CD4-positive, alpha-beta T cell treated with Interleukin-17A for 1 hour (primary cell): ENCODE data around the gene FAM162A.
A peak's percentile ranks its signal among the peaks of the same experiment; 100 is the strongest.
"Not testable (repeated sequence)": the region's sequence is repeated elsewhere in the genome, so short reads cannot be mapped to it uniquely, and the experiment has no call there.

Source experiments
- DNase-seq: peaks from one replicate; pipeline ENCODE4 v3.0.0-alpha.2; 2020

FAM162A gene

DNA sequence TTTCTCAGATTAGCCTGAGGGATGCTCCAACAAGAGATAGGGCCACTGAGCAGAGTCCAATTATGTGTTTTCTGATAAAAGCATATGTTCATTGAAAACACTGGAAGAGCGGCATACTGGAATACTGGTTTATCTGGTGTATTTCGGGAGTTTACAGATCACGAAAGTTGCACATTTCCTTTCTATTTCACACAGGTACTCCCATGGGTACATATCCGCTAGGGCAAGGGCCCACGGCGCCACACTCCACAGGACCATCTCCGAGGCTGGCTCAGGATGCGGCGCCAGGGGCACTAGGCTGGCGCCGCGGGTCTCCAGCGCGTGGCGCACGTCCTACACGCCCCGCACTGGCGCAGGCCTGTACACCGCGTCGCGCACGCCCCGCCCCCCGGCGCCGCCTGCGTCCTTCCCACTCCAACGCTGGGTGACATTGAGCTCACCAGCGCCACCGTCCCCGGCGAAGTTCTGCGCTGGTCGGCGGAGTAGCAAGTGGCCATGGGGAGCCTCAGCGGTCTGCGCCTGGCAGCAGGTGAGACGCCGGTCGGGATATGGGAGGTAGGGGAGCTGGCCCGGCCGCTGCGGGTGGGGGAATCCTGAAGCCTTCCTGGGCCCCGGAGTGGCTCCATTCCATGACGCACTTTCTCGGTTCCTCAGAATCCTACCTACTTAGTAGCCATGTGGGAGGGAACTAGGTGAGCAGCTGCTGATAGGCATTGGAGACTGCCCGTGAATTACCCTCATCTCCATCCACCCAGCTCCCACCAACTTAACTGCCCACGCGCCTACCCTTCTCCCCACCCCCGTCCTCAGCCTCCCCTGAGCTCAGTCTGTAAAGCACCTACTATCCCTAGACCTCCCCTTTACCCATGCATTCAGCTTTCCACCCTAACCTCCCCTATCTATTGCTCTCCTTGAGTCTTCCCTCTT lies at the start of gene FAM162A:
Gene FAM162A, plus strand, starts transcription at position 412 of the 927 bp plus-strand sequence. Its CDS starts 84 bp downstream, at position 496.
- DNase-seq = peak; percentile 92

DNA sequence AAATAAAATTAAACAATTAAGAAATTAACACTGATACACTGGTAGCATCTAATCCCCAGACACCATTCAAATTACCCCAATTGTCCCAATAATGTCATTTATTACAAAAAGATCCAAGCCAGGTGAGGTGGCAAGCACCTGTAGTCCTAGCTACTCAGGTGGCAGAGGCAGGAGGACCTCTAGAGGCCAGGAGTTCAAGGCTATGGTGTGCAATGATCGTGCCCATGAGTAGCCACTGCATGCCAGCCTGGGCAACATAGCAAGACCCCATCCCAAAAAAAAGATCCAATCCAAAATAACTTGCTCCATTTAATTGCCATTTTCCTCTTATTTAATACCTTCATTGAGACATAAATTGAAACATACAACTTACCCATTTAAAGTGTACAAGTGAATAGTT lies 41.2 kb upstream of the FAM162A start:
- DNase-seq = no peak

DNA sequence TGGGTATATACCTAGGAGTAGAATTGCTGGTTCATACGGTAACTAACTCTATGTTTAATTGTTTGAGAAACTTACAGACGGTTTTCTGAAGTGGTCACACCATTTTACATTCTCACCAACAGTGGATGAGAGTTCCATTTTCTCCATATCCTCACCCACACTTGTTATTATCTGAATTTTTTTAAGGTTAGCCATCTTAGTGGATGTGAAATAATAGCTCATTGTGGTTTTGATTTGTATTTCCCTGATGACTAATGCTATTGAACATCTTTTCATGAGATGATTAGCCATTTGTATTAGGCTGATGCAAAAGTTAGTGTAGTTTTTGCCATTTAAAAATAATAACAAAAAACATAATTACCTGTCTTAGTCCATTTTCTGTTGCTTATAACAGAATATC lies 40.3 kb upstream of the FAM162A start:
- no peak for DNase-seq

- no peak for DNase-seq
Observed at GRCh38 chr3:122349171-122349570, 34.8 kb upstream of the FAM162A start.

- DNase-seq = no peak
Observed at GRCh38 chr3:122350814-122351418, 33.1 kb upstream of the FAM162A start.

DNA sequence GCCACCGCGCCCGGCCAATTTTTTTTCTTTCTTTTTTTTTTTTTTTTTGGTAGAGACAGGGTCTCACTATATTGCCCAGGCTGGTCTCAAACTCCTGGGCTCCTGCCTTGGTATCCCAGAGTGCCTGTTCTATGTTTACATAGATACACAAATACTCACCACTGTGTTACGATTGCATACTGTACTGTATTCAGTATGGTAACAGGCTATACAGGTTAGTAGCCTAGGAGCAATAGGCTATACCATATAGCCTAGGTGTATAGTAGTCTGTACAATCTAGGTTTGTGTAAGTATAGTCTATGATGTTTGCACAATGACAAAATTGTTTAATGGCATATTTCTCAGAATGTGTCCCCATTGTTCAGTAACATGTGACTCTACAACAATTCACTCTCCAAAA lies 32.4 kb upstream of the FAM162A start:
- no peak for DNase-seq

DNA sequence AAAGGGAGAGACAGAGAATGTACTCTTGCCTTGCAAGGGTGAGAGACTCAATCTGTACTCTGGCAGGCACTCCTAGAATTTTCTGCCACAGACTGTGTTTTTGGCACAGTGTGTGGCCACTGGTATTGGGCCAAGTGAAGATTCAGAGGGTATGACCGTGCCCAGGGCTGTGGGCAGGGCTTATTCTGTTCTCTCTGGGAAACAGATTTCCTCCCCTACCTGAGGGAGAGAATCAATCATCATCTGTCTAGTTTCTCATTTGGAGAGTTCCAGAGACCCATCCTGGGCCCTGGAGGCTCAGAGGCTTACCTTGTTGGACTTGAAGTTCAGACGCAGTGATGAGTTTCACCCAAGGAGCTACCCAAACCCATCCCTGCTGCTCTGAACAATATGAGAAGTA lies 30.8 kb upstream of the FAM162A start:
- DNase-seq = no peak

GRCh38 chr3:122353893-122354401 lies 30.0 kb upstream of the FAM162A start:
- DNase-seq = no peak

GRCh38 chr3:122355612-122356011 lies 28.4 kb upstream of the FAM162A start:
- no peak for DNase-seq

GRCh38 chr3:122356402-122356801 lies 27.6 kb upstream of the FAM162A start:
- DNase-seq = peak; percentile 24

GRCh38 chr3:122357828-122358702 lies 25.9 kb upstream of the FAM162A start:
- DNase-seq = no peak

DNA sequence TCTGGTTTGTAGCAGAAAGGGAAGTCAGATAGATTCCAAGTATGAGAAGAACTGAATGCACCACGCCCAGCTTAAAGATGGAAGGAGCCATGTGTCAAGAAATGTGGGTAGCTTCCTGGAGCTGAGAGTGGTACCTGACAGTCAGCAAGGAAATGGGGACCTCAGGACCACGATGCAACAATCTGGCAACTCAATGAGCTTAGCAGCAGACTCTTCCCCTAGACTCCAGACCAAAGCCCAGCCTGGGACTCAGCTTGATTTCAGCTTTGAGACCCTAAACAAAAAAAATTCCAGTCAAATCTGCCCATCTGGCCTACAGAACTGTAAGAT lies 25.3 kb upstream of the FAM162A start:
- DNase-seq = no peak

DNA sequence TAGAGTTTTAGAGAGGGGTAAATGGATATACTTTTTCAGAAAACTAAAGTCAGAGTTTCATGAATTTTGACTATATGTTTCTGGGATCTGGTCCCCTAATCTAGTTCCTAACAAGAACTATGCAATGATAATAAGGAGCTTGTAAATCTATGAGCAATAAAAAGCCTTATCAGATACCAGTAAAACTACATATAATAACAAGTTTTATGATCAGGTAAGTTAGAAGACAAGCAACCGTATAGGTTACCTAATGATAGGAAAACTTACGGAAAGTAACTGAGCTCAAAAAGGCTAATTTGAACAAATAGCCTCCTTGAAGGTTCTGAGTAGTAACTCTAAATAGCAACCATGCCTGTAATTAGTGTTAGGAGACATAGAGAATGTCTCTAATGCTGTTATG lies 22.0 kb upstream of the FAM162A start:
- DNase-seq = no peak

GRCh38 chr3:122364490-122364889 lies 19.5 kb upstream of the FAM162A start:
- DNase-seq = no peak

DNA sequence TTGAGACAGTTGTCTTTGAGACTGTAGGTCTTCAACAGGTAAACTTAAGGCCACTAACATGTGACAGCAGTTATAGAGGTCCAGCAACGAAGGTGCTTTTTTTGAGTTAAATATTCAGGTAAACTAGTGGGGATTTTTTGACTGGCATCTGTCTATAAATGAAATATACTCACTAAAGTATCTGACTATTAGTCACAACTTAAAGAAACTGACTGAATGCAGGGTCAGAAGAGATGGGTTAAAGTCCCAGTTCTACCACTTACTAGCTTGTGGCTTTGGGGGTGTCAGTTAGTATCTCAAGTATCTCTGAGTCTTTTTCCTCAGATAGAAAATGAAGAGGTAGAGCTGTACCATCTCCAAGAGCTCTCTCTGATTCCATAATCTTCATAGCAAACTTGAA lies 18.9 kb upstream of the FAM162A start:
- DNase-seq = no peak

DNA sequence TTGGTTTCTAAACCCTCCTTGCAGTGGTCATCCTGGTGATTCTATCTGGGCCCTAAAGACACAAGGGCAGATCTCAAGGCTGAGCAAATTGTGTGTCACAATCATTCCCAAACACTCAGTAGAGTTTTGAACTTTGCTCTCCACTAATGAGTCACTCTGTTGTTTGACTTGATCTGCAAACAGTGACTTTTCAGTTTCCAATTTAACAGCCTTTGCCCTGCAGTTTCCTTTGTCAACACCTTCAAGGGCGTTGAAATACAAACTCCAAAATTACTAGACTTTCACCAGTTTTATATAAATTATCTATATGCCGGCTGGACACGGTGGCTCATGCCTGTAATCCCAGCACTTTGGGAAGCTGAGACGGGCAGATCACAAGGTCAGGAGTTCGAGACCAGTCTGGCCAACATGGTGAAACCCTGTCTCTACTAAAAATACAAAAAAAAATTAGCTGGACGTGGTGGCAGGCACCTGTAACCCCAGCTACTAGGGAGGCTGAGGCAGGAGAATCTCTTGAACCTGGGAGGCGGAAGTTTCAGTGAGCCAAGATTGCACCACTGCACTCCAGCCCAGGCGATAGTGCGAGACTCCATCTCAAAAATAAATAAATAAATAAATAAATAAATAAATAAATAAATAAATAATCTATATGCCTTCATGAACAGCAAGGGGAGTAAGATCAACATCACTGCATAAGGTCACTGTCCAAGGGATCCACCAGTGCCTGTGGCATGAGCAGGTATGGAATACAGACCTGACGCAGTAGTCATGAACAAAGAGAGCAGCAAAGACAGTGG lies 18.2 kb upstream of the FAM162A start:
- not testable (repeated sequence) for DNase-seq

DNA sequence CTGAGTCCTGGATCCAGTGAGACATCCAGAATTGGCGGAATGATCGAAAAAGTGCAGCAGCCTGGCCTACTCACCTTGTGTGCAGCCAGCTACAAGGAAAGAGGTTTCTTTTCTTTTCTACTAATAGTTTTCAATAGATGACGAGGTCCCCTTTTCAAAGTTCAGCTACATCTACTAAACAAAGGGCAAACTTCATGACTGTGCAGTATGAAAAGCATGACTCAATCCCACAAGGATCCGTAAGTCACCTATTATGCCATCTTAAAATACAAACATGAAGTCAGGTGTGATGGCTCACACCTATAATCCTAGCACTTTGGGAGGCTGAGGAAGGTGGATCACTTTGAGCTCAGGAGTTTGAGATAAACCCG lies 17.6 kb upstream of the FAM162A start:
- no peak for DNase-seq

DNA sequence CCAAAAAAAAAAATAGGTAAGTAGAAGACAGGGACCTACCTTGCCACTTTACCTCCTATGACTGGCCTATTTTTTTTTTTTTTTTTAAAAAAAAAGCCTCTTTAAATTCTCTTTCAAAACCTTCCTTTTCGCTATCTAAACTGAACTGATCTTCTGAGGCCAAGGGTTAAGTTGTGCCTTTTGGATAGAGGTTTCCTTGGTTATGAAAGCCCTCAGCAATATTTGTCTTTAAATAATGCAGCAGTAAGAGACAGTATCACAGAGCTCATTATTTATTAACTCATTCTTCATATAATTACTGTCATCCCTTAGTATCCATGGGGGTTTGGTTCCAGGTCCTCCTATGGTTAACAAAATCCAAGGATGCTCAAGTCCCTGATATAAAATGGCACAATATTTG lies 9.9 kb upstream of the FAM162A start:
- DNase-seq = no peak

DNA sequence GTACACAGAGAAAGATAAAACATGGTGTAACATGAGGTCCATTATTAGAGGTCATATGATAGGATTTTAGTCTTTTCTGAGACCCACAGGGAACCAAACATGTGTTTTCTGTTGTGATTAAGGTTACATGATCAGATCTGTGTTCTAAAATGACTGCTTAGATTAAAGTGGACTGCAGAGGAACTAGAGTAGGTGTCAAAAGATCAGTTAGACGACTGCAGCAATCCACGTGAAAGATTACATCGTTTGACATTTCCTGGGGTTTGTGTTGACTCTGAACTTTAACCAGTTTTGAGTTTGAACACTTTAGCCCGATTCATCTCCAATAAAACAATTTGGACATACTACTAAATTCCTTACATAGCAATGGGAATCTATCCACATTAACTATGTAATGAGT lies 6.0 kb upstream of the FAM162A start:
- DNase-seq = no peak

DNA sequence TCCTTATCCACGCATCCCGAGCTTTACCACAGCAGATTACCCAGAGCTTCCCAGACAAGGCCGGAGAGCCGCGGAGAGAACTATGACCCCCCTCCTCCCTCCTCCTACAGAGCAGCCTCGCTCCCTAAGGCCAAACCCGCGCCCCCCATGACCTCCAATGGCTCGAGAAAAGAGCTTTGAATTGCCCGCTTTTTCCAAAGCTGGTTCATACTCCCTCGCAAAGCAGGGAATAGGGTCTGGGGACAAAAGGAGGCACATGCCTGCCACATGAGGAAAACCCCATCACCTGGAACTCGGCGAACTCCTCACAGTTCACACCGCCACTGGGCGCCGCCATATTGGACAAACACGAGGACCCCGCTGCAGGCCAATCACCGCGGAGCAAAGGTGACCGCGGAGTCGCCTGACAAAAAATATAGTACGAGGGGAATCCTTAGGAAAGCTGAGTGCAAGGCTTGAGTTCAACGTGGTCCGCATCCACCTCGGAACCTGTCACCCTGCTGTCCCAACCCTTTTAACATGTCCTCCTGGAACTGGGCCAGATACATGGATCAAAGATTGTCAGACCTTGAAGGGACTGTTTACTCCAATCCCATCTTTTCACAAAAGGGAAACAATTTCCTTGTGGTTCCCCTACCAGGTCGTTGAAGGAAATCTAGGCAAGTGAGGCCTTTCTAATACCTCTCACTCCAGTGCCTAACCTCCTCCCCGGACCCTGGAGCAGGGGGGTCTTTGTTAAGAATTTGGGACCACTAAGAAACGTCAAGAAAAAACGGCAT lies 905 bp upstream of the FAM162A start, which contains the start of gene MIX23:
Gene MIX23, minus strand, starts transcription at position 344 of the 779 bp plus-strand sequence. Its CDS starts 7 bp downstream, at position 337.
- peak; percentile 88 for DNase-seq

- no peak for DNase-seq
Observed at GRCh38 chr3:122387709-122388108, 3.7 kb downstream of the FAM162A start.

DNA sequence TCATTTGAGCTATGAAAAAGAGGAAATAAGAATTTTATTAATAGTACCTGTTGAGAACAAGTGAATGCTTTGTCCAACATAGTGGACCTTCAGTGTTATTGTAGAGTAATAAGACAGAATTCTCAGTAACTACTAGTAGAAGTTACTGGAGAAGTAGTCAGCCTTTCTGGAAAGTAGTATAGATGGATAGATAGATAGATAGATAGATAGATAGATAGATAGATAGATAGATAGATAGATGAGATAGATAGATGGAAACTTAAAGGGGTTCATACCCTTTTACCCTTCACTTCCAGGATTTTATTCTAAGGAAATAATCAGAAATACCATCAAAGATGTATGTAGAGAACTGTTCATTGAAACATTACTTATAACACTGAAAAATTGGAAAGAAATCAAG lies 5.2 kb downstream of the FAM162A start:
- no peak for DNase-seq
